ENCODE results near the gene RHOG. TPM values are rescaled to one million over a fixed set of nuclear protein-coding genes. Genes with fewer than 3 reads are reported as not detected.
"Not testable (repeated sequence)": the region's sequence is repeated elsewhere in the genome, so short reads cannot be mapped to it uniquely, and the experiment has no call there.

Gene RHOG
- 20.2 and 22.4 TPM in 2 replicates for total RNA-seq
- 44.6 TPM for polyA plus RNA-seq (2012)

DNA sequence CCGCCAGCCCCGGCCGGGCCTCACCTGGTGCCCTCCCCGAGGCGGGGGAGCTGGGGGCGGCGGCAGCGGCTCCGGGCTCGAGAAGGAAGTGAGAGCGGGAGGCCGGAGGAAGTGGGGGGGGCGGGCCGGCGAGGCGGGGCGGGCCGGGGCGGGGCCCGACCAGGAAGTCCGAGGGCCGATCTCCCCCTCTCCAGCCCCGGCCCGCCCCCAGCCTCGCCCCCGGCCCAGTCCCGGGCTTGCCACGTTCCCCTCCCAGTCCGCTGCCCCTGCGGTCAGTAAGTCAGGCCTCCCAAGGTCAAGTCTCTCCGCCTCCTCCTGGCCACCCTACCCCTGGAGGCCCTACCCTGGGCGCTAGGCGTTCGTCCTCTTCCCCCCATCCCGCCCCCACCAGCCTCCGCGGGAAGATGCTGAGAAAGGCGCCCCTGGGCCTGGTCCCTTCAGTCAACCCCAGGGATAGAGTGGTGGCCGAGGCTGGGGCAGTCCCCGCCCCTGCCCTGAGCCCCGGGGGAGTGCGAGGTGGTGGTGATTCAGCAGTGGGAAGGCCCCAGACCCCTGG, at the start of gene RHOG:
RHOG (minus strand) TSS at position 90 of the 556 bp plus-strand sequence. CDS start 12,821 bp downstream, outside the sequence.
- DNase-seq (ENCODE audit: low read depth) = peak; percentile 83

- DNase-seq (ENCODE audit: low read depth) = no peak
Observed at GRCh38 chr11:3890014-3890413, 49.3 kb upstream of the RHOG start.

GRCh38 chr11:3888876-3889275, 48.1 kb upstream of the RHOG start:
- no peak for DNase-seq (ENCODE audit: low read depth)

DNA sequence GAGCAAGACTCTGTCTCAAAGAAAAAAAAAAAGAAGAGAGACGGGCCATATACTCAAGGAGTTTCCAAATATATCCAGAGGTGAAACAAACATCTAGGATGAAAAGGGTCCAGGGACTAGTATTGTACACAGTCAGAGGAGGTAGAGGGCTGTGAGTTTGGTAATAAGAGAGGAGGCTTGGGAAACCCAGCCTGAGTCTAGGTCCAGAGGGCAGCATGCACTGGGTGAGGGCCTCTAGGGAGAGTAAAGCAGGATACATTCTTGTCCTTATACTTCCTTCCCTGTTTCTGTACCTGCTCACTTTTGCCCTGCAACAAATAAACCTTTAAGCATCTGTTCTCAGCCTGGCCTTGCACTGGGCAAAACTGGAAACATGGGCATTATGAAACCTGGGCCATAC, 46.2 kb upstream of the RHOG start:
- DNase-seq (ENCODE audit: low read depth) = no peak

GRCh38 chr11:3885855-3886254, 45.1 kb upstream of the RHOG start:
- no peak for DNase-seq (ENCODE audit: low read depth)

- no peak for DNase-seq (ENCODE audit: low read depth)
Observed at GRCh38 chr11:3882655-3883054, 41.9 kb upstream of the RHOG start.

DNA sequence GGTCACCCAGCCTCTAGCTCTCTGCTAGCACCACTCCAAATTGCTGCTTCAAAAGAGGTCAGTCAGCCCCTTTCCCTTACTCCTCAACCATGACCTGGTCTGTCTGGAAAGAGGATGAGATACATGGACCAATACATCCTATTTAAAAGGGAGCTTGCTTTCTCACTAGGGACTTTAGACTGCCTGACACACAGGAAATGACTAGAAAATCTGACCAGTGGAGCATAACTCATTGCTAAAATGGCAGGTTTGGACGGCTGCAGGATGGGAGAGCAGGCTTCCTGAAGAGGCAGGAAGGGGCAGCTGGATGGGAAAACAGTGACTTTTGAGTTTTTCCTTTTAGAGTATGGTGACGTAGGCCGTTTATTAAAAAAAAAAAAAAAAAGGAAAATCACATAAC, 40.0 kb upstream of the RHOG start:
- DNase-seq (ENCODE audit: low read depth) = no peak

- no peak for DNase-seq (ENCODE audit: low read depth)
Observed at GRCh38 chr11:3879967-3880542, 39.3 kb upstream of the RHOG start.

DNA sequence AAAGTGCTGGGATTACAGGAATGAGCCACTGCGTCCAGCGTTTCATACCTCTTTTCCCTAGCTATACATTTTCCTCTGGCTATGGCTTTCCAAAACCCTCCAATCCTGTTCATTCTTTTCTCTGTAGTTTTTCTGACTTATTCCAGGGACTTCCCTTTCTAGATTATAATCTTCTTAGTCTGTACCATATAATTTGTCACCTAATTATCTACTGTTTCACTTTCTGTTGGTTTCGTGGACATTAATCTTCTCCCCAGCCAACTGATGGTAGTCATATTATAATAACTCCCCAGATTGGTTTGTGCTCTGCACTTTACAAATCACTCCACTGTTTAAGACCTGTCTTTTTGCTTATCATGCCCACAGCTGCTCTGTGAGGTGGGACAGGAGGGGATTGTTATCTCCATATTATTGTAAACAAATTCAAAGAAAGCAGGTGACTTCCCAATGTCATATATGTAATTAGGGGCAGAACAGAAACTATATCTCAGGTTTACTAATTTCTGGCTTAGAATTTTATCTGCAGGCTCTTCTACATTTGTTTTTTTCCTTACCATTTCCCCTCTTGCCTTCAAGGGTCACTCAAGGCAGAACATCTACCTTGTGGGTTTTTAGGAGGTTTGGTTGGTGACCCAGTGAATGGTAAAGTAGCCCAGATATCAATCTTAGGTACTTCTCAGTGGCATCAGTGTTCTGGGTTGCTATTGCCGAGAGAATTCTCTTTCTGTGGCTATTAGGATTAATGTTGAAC, 38.6 kb upstream of the RHOG start:
- no peak for DNase-seq (ENCODE audit: low read depth)

- no peak for DNase-seq (ENCODE audit: low read depth)
Observed at GRCh38 chr11:3878258-3878584, 37.5 kb upstream of the RHOG start.

DNA sequence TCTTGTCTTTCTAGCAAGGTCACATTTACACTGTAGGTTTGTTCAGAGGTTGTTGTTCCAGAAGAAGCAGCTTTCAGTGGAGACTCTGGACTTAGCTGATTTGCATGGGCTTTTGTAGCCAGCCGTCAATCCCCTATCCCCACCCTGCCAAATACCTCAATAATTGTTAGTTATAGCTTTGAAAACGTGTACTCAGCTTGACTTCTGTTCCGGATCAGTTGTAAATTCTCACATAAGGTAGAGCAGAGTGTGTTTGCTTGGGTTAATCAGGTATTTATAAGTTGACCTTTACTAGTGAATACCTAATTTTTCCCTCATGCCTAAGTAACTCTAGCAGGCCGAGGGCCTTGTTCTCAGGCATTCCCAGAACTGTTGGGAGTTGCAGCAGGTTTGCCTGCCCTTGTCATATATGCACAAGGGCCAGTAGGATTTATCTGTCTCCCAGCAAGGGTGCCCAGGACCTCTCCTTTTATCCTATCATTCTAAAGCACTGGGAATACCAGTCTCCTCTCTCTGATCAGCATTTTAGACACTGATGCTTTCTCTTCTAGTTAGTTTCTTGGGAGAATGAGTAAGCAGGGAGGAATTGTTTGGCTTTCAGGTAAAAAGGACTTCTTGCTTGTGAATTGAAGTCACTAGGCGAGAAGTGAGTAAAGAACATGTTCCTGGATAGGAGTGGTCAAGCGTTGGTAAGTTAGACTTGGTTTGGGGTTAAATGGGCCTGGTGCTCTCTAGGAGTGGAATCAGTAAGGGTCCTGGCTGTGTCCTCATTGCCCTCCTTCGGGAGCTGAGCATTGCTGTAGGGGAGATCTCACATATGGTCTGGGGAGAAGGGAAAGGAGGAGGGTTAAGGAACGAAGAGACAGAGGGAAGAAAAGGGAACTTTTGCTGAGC, 36.9 kb upstream of the RHOG start:
- DNase-seq (ENCODE audit: low read depth) = no peak

DNA sequence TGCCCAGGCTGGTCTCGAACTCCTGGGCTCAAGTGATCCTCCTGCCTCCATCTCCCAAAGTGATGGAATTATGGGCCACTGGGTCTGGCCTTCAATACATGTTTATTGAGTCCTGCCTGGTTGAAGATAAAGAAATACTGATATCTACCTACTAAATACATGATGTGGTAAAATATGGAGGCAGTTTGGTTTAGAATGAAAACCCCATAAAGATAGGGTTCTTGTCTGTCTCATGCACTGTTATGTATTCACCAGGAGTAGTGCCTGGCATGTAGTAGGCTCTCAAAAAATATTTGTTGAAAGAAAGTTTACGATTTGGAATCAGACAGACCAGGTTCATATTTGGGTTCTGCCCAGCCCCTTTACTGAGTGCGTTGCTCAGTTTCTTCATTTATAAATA, 35.9 kb upstream of the RHOG start:
- DNase-seq (ENCODE audit: low read depth) = no peak

GRCh38 chr11:3873712-3874349, 33.1 kb upstream of the RHOG start:
- DNase-seq (ENCODE audit: low read depth) = no peak

DNA sequence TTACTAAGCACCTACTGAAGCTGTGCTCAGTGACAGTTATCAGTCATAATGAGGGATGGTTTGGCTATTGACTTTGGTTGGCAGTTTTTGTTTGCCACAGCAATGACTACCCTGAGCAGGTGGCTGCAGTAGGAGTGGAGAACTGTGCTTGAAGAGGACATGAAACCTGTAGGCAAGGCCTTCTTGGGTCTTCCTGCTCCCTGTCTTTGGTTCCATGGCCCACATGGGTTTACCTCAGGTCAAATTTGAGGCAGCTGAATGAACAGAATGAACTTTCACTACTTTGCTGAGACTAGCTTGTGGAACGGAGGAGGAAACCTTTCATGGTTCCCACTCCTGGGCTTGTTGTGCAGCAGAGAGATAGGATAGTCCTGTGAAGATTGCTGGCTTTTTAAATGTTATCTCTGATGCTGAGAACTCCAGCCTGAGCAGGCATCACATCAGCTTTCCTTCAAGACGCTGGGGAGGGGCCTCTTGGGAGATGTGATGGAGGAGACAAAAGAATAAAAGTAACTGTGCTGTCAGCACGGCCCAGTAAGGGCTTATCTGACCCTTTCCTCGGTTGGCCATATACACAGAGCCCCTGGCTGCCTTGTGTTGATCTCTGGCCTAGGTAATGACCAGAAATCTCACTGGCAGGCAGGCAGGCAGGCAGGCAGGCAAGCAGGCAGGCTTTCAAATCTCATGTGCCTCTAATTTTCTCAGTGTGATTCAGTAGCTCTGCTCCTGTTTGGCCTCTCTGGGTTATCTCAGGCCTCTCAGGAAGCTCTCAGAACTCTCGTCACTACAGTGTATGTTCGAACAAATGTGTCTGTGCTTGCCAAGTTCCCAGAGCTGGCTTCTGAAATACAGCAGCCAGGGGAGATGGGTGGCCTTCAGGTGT, 26.7 kb upstream of the RHOG start:
- peak; percentile 25 for DNase-seq (ENCODE audit: low read depth)

- no peak for DNase-seq (ENCODE audit: low read depth)
Observed at GRCh38 chr11:3866836-3867208, 26.1 kb upstream of the RHOG start.

DNA sequence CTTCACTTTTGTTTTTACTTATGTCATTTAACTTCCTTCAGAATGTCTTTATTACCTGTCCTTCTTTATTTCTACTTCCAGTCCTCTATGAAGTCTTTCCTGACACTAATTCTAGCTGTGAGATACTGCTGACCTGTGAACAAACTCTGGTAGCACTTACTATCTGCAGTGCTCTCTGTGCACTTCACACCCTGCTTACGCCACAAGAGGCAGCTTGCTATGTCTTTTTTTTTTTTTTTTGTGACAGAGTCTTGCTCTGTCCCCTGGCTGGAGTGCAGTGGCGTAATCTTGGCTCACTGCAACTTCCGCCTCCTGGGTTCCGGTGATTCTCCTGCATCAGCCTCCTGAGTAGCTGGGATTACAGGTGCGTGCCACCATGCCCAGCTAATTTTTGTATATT, 25.4 kb upstream of the RHOG start:
- no peak for DNase-seq (ENCODE audit: low read depth)

DNA sequence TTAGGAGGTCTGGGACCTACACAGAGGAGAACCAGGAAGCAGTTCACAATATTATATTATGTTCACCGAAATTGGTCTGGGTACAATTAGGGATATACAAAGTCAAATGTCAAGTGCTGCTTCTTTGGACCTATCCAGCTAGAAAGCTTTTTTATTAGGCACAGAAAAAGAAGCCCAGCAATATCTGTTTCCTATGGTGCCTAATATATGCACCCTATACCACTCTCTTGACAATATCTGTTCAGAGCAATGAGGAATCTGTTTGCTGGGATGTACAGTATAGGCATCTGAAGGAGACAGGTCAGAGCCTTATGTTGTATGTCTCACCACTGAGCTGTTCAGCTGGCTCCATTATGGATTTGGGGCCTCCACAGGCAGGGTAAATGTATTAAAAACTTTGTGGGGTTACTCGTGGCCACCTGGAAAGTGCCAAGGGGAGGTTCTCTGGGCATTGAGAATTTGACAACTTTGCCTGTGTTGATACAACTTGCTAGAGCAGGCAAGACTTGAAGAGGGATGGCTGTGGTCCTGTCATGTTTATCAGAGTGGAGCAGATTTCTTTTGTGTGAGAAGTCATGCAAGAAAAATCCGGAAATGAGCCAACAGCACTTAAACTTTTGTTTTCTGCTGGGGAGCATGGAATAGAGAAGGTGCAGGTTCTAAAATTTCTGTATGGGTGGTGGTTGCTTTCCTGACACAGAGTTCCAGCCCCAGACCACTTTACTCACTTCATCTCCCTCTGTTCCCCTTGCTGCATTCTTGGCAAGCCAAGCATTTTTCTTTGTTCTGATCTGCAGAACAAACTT, 24.8 kb upstream of the RHOG start:
- peak; percentile 23 for DNase-seq (ENCODE audit: low read depth)

- DNase-seq (ENCODE audit: low read depth) = no peak
Observed at GRCh38 chr11:3861683-3862082, 20.9 kb upstream of the RHOG start.

DNA sequence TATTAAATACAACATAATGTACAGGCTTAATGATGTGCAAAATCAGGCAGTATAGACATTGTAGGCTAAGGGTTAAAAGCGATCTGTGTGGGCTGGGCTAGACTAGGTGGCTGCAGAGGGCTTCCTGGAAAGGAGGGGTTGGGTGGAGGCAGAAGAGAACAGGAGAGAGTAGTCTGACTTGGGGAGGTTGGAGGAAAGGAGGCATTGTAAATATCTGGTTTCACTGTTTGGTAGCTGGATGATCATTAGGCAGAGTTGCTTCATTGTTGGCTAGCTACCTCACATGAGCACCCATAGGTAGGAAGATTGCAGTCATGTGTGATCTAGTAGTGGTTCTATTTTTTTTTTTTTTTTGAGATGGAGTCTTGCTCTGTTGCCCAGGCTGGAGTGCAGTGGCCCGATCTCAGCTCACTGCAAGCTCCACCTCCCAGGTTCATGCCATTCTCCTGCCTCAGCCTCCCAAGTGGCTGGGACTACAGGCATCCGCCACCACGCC, 20.2 kb upstream of the RHOG start:
- DNase-seq (ENCODE audit: low read depth) = not testable (repeated sequence)

All from myocyte (in vitro differentiated cells).